GM12878 (cell line): ENCODE measurements around the gene RHOB. TPM values are rescaled to one million over a fixed set of nuclear protein-coding genes. Genes with fewer than 3 reads are reported as not detected.

Experiments
- ATAC-seq: fragments of 200-7000 bp; cut with Tn5 transposase; 3 replicates; pipeline ENCODE4 v1.9.1; 2020; ENCODE audit warnings: mild to moderate bottlenecking, moderate library complexity
- BruUV-seq: library from RNA; stranded (reverse); fragments of 400-500 nt; replicated peaks from 2 replicates; lab custom pipeline; 2021; lab: Mats Ljungman, UMichigan
- CTCF ChIA-PET: fragments of 300-600 bp; sonication (Branson Sonifier 250); formaldehyde crosslinking; extraction: SDS; loops from one replicate; lab custom pipeline; 2021; ENCODE audit warnings: inconsistent platforms; lab: Yijun Ruan, JAX
- POLR2A ChIA-PET: fragments of 350-600 bp; formaldehyde crosslinking; extraction: SDS; loops from one replicate; lab custom pipeline; 2021; ENCODE audit warnings: inconsistent platforms; lab: Charles Lee
- RAD21 ChIA-PET: fragments of 300-600 bp; sonication (Branson Sonifier 250); formaldehyde crosslinking; loops from one replicate; lab custom pipeline; 2023; ENCODE audit warnings: antibody characterized with exemption; ENCODE audit not compliant: unreplicated experiment; lab: Charles Lee
- SMC1A ChIA-PET: fragments of 300-600 bp; sonication (Branson Sonifier 250); formaldehyde crosslinking; loops from one replicate; lab custom pipeline; 2023; ENCODE audit not compliant: unreplicated experiment, uncharacterized antibody; lab: Charles Lee
- DNase-seq: peaks from one replicate; pipeline ENCODE4 v3.0.0-alpha.2; 2011; ENCODE audit warnings: low read depth, low spot score
- FAIRE-seq: peaks from 3 replicates; lab custom pipeline; 2011; peaks lifted over from hg19 to GRCh38; lab: Jason Lieb, UNC
- H2AFZ ChIP-seq: 2 replicates; pipeline ENCODE4 v1.6.0; 2011; ENCODE audit warnings: low read depth, low read length, control low read depth; ENCODE audit not compliant: control insufficient read depth
- H3K27ac ChIP-seq: 2 replicates; pipeline ENCODE4 v1.5.1; 2011; ENCODE audit warnings: control low read depth; ENCODE audit not compliant: control insufficient read depth, insufficient read depth
- H3K27me3 ChIP-seq, 2 experiments: replicated peaks in 1 of 2; 2 replicates each; pipeline versions ENCODE4 v1.6.0 to v1.6.1; 2011; ENCODE audit warnings: low read length in 1 of 2; ENCODE audit not compliant: control insufficient read depth in 2 of 2, insufficient read depth in 2 of 2
- H3K36me3 ChIP-seq, 2 experiments: 2 replicates each; pipeline ENCODE4 v1.5.1; 2011; ENCODE audit warnings: low read length in 1 of 2; ENCODE audit not compliant: control insufficient read depth in 2 of 2, insufficient read depth in 2 of 2
- H3K4me1 ChIP-seq: 2 replicates; pipeline ENCODE4 v1.6.1; 2011; ENCODE audit warnings: mild to moderate bottlenecking, low read length, moderate library complexity, mixed read lengths; ENCODE audit not compliant: control insufficient read depth, insufficient read depth
- H3K4me2 ChIP-seq: 2 replicates; pipeline ENCODE4 v1.6.0; 2011; ENCODE audit warnings: control low read depth; ENCODE audit not compliant: control insufficient read depth, insufficient read depth
- H3K4me3 ChIP-seq: fragments of 200-600 bp; sonication (generic); 2 replicates; pipeline ENCODE4 v1.5.1; 2016
- H3K79me2 ChIP-seq: 2 replicates; pipeline ENCODE4 v1.6.0; 2011; ENCODE audit warnings: low read length; ENCODE audit not compliant: control insufficient read depth, insufficient read depth
- H3K9ac ChIP-seq: 2 replicates; pipeline ENCODE4 v1.8.0; 2011; ENCODE audit warnings: low read length, control low read depth, mixed read lengths; ENCODE audit not compliant: control insufficient read depth, insufficient read depth
- H3K9me3 ChIP-seq: replicated peaks from 3 replicates; pipeline ENCODE4 v1.5.1; 2011; ENCODE audit warnings: mild to moderate bottlenecking, low read length; ENCODE audit not compliant: control insufficient read depth, insufficient read depth
- H4K20me1 ChIP-seq: 2 replicates; pipeline ENCODE4 v1.6.0; 2011; ENCODE audit not compliant: control insufficient read depth, insufficient read depth
- BRCA1 ChIP-seq: IDR thresholded peaks from 2 replicates; pipeline ENCODE4 v1.6.1; 2011; ENCODE audit warnings: low read depth, low read length, improper control_type of control experiment
- CBX5 ChIP-seq: sonication (generic); IDR thresholded peaks from 2 replicates; pipeline ENCODE4 v1.6.1; 2016; ENCODE audit warnings: low read depth, moderate library complexity, mild to moderate bottlenecking, inconsistent platforms
- CHD4 ChIP-seq: fragments of 200-600 bp; sonication (generic); IDR thresholded peaks from 2 replicates; pipeline ENCODE4 v1.6.1; 2016; ENCODE audit warnings: mild to moderate bottlenecking
- EED ChIP-seq: sonication (generic); IDR thresholded peaks from 2 replicates; pipeline ENCODE4 v1.6.1; 2016; ENCODE audit warnings: antibody characterized with exemption, low read depth
- EP300 ChIP-seq, 2 experiments: fragments of 150-350 bp in 1 of 2; IDR thresholded peaks; 2 replicates each; pipeline ENCODE4 v1.6.1; 2011 to 2012; ENCODE audit warnings: low read depth in 2 of 2, low read length in 2 of 2, borderline replicate concordance in 1 of 2, improper control_type of control experiment in 1 of 2, inconsistent platforms in 1 of 2; ENCODE audit not compliant: control insufficient read depth in 1 of 2
- POLR2AphosphoS2 ChIP-seq: IDR thresholded peaks from 2 replicates; pipeline ENCODE4 v1.6.1; 2011; ENCODE audit warnings: low read depth, mild to moderate bottlenecking, low read length, improper control_type of control experiment, moderate library complexity
- ZNF217 ChIP-seq: fragments of 450-650 bp; IDR thresholded peaks from 2 replicates; pipeline ENCODE4 v1.6.1; 2017; ENCODE audit warnings: antibody characterized with exemption, mild to moderate bottlenecking
- ZNF274 ChIP-seq: IDR thresholded peaks from one replicate; pipeline ENCODE4 v1.8.0; 2011; ENCODE audit not compliant: insufficient read length, insufficient read depth
- WGBS: methylation state at CpG from one replicate; pipeline ENCODE4 v1.1.6; 2016; ENCODE audit warnings: low lambda C conversion rate; ENCODE audit not compliant: insufficient replicate concordance, insufficient coverage; ENCODE audit errors: missing lambda C conversion rate; 5-methylcytosine and 5-hydroxymethylcytosine counted together
- in situ Hi-C: fragments of 300-500 bp; cut with MboI; formaldehyde crosslinking; loops from 9 replicates; pipeline ENCODE4 v1.14.3; 2018; ENCODE audit warnings: mixed read lengths
- intact Hi-C: fragments of 100-400 bp; cut with micrococcal nuclease; formaldehyde crosslinking; loops from one replicate; pipeline ENCODE4 v1.14.2; 2022; ENCODE audit not compliant: unreplicated experiment
- polyA plus RNA-seq, 11 experiments: library from polyadenylated mRNA; depleted of rRNA in 4 of 11; unstranded in 6 of 11; stranded (reverse) in 5 of 11; fragments of >200 nt; fragmentation: Nextera tagmentation in 4 of 11; fragmentation: Illumina TruSeq in 1 of 11; extraction: Ambion mirVana in 4 of 11; extraction: Trizol in 1 of 11; gene quantifications; 1 replicate in 1 of 11; 2 replicates in 10 of 11; pipeline versions ENCODE4 v1.2.1 to v1.2.3, GENCODE V29; 2011 to 2016; ENCODE audit warnings: inconsistent platforms in 2 of 11, missing spikeins in 2 of 11, low read depth in 1 of 11
- total RNA-seq, 4 experiments: library from RNA; depleted of rRNA in 3 of 4; stranded (reverse); fragments of >200 nt in 3 of 4; fragmentation: Illumina TruSeq in 1 of 4; extraction: Trizol in 1 of 4; gene quantifications; 2 replicates each; pipeline versions ENCODE4 v1.2.1 to v1.2.3, GENCODE V29; 2013 to 2021
- TF ChIP-seq, protein P1 (sequence below): fragments of 450-650 bp; IDR thresholded peaks from 2 replicates; pipeline ENCODE4 v1.6.1; 2017; ENCODE audit warnings: antibody characterized with exemption, mild to moderate bottlenecking, moderate library complexity
- TF ChIP-seq, protein P2 (sequence below): IDR thresholded peaks from 2 replicates; pipeline ENCODE4 v1.6.1; 2012; ENCODE audit warnings: low read depth, low read length, improper control_type of control experiment
- TF ChIP-seq, protein P3 (sequence below), 3 experiments: IDR thresholded peaks in 2 of 3; conservative IDR thresholded peaks in 1 of 3; 2 replicates each; pipeline ENCODE4 v1.5.1; 2011; ENCODE audit warnings: low read depth in 3 of 3, low read length in 3 of 3, mild to moderate bottlenecking in 3 of 3, control low read depth in 2 of 3, moderate library complexity in 2 of 3, inconsistent platforms in 1 of 3, mixed read lengths in 1 of 3; ENCODE audit not compliant: control insufficient read depth in 2 of 3, insufficient read depth in 1 of 3; ENCODE audit errors: extremely low read depth in 1 of 3

The RHOB gene
- total and polyA plus RNA-seq, 10 of the 15 experiments (the other 5 are each of a cell fraction or from before 2014, with no cell fraction given), result 0.03 to 4.5 (median 1.2) TPM

DNA sequence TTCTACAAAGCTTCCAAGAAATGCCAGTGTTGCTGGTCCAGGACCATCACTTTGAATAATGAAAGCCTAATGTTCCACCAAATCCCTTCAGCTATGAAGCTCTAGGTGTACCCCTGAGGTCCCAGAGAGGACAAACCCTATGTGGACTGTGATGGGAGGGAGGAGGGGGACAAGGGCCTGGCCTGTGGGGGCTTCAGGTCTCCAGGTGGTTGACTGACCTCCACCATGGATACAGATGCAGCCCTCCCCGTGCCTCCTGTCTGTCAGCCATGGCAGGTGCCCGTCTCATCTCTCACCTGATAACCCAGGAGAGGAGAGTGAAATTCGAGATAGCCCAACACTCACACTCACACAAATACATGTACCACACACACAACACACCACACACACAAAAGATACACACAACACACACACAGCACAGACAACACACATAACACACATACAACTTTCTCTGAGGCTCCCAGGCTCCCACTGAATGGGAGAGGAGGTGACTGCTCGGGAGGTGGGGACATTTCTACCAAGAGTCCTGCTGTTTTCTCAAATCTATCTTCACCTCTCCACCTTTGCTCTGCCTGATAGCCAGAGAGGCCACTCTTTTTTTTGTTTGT is 12.8 kb upstream of the RHOB start:
- in situ Hi-C loops, result loop anchor here (25.0 kb wide), 1 partner anchor 528 kb away; no protein-coding TSS in a partner anchor
- SMC1A ChIA-PET, result interaction anchor here (0.6 kb wide), 1 partner anchor 10 kb away, joined by 4 read pairs; no protein-coding TSS in a partner anchor
- H3K27ac ChIP-seq, result no peak overlapping the region
- DNase-seq, result no peak
- H3K27me3 ChIP-seq, result peaks cover 2 to 3% of the 10 kb centered on the region in 2 experiments; a peak in 1 of 4 replicates
- H3K4me3 ChIP-seq, result no peak overlapping the region
- no peak for TF ChIP-seq CBX5
- no peak for TF ChIP-seq EED
- TF ChIP-seq, protein P1, sequence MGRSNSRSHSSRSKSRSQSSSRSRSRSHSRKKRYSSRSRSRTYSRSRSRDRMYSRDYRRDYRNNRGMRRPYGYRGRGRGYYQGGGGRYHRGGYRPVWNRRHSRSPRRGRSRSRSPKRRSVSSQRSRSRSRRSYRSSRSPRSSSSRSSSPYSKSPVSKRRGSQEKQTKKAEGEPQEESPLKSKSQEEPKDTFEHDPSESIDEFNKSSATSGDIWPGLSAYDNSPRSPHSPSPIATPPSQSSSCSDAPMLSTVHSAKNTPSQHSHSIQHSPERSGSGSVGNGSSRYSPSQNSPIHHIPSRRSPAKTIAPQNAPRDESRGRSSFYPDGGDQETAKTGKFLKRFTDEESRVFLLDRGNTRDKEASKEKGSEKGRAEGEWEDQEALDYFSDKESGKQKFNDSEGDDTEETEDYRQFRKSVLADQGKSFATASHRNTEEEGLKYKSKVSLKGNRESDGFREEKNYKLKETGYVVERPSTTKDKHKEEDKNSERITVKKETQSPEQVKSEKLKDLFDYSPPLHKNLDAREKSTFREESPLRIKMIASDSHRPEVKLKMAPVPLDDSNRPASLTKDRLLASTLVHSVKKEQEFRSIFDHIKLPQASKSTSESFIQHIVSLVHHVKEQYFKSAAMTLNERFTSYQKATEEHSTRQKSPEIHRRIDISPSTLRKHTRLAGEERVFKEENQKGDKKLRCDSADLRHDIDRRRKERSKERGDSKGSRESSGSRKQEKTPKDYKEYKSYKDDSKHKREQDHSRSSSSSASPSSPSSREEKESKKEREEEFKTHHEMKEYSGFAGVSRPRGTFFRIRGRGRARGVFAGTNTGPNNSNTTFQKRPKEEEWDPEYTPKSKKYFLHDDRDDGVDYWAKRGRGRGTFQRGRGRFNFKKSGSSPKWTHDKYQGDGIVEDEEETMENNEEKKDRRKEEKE, result no peak
- TF ChIP-seq, protein P2, sequence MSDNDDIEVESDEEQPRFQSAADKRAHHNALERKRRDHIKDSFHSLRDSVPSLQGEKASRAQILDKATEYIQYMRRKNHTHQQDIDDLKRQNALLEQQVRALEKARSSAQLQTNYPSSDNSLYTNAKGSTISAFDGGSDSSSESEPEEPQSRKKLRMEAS, result no peak
- TF ChIP-seq ZNF217, result no peak
- no peak for TF ChIP-seq EP300 (IDR thresholded peaks at IDR 0.05; ENCODE audit: borderline replicate concordance in 1 of 2, control insufficient read depth in 1 of 2, low read depth in 2 of 2, low read length in 2 of 2)
- TF ChIP-seq CHD4, result no peak
- no peak for TF ChIP-seq POLR2AphosphoS2
- TF ChIP-seq ZNF274, result no peak
- TF ChIP-seq, protein P3, sequence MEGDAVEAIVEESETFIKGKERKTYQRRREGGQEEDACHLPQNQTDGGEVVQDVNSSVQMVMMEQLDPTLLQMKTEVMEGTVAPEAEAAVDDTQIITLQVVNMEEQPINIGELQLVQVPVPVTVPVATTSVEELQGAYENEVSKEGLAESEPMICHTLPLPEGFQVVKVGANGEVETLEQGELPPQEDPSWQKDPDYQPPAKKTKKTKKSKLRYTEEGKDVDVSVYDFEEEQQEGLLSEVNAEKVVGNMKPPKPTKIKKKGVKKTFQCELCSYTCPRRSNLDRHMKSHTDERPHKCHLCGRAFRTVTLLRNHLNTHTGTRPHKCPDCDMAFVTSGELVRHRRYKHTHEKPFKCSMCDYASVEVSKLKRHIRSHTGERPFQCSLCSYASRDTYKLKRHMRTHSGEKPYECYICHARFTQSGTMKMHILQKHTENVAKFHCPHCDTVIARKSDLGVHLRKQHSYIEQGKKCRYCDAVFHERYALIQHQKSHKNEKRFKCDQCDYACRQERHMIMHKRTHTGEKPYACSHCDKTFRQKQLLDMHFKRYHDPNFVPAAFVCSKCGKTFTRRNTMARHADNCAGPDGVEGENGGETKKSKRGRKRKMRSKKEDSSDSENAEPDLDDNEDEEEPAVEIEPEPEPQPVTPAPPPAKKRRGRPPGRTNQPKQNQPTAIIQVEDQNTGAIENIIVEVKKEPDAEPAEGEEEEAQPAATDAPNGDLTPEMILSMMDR (IDR thresholded peaks at IDR 0.05 in 2 of 3, conservative IDR thresholded peaks at IDR 0.05 in 1 of 3; ENCODE audit: control insufficient read depth in 2 of 3, extremely low read depth in 1 of 3, insufficient read depth in 1 of 3, low read depth in 3 of 3, low read length in 3 of 3), result no peak
- no peak for TF ChIP-seq BRCA1
- TF ChIP-seq, all 136 proteins: peak for 0
- H3K4me2 ChIP-seq, result no peak overlapping the region
- H4K20me1 ChIP-seq, result no peaks in the 10 kb centered on the region
- no peak overlapping the region for H3K9ac ChIP-seq
- H3K4me1 ChIP-seq, result peaks cover 16% of the 10 kb centered on the region
- 63% methylated on average over 4 of the region's 4 CpGs for WGBS
- RAD21 ChIA-PET, result interaction anchor here (1.1 kb wide), 1 partner anchor 10 kb away, joined by 3 read pairs; no protein-coding TSS in a partner anchor
- CTCF ChIA-PET, result interaction anchor here (1.1 to 5.2 kb wide), 4 partner anchors 10 to 201 kb away, joined by 4 to 23 read pairs (median 5); no protein-coding TSS in a partner anchor
- intact Hi-C loops, result no loop called here
- no peaks in the 10 kb centered on the region for H3K9me3 ChIP-seq
- POLR2A ChIA-PET, result no interaction called here
- no peak overlapping the region for H2AFZ ChIP-seq
- ATAC-seq (no peak), FAIRE-seq (no peak)
- H3K79me2 ChIP-seq, result no peaks in the 10 kb centered on the region
- no TSS peak for BruUV-seq
- H3K36me3 ChIP-seq, result no peaks in the 10 kb centered on the region
